IMR-90 (cell line): Measurements from ENCODE around the gene COPS7A. TPM values are rescaled to one million over a fixed set of nuclear protein-coding genes. Genes with fewer than 3 reads are reported as not detected.
A peak's percentile ranks its signal among the peaks of the same experiment; 100 is the strongest.

Source experiments
- ELK1 ChIP-seq: fragments of 150-350 bp; IDR thresholded peaks from 2 replicates; pipeline ENCODE4 v1.6.1; 2016; ENCODE audit warnings: low read depth, mild to moderate bottlenecking, low read length, moderate library complexity, borderline replicate concordance
- RCOR1 ChIP-seq: IDR thresholded peaks from 2 replicates; pipeline ENCODE4 v1.6.1; 2012; ENCODE audit warnings: mild to moderate bottlenecking, low read length, improper control_type of control experiment; ENCODE audit not compliant: insufficient replicate concordance
- RFX5 ChIP-seq: IDR thresholded peaks from 2 replicates; pipeline ENCODE4 v1.8.0; 2012; ENCODE audit warnings: low read depth, mild to moderate bottlenecking, low read length, moderate library complexity
- SMC3 ChIP-seq: fragments of 150-350 bp; IDR thresholded peaks from 2 replicates; pipeline ENCODE4 v1.6.1; 2016; ENCODE audit warnings: low read depth, mild to moderate bottlenecking, antibody characterized with exemption, low read length, moderate library complexity
- polyA plus RNA-seq, 3 experiments: library from polyadenylated mRNA; depleted of rRNA; stranded (reverse); fragments of >200 nt; gene quantifications; 2 replicates each; pipeline ENCODE4 v1.2.3, GENCODE V29; 2012; ENCODE audit warnings: low replicate concordance in 1 of 3
- total RNA-seq: library from RNA; depleted of rRNA; stranded (reverse); fragments of >200 nt; gene quantifications from 2 replicates; pipeline ENCODE4 v1.2.3, GENCODE V29; 2012

The COPS7A gene
- total and polyA plus RNA-seq, 2 of the 4 experiments (the other 2 are of a cell fraction) = 58.8 to 135 TPM

GRCh38 chr12:6778574-6779550, 55.0 kb downstream of the COPS7A start (continued):
- TF ChIP-seq ELK1 (no peak), SMC3 (peak; percentile 95), RCOR1 (no peak), RFX5 (no peak)
